Measurements from ENCODE around the gene TNFAIP3.

TNFAIP3 gene

DNA sequence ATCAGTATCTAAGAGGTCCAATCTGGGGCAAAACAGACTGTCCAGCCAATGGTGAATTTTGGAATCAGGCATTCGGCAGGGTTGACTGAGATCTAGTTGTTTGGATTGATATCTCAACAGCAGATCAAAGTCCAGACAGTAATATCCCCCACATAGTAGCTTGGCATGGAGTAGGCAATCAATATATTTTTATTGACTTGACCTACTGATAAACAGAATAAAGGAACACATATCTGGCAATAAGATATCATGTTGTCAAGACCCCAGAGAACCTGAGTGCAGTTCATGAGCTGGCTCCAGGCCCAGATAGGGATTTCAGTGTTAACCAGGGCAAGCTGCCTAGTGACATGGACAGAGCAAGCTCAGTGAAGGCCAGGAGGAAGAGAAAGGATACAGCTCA, 34.4 kb downstream of the TNFAIP3 start:
- no peak for DNase-seq (ENCODE audit: low read depth in 2 of 2)

- DNase-seq (ENCODE audit: low read depth in 2 of 2), result no peak
Observed at GRCh38 chr6:137902699-137903098, 35.6 kb downstream of the TNFAIP3 start.

- DNase-seq (ENCODE audit: low read depth in 2 of 2), result no peak
Observed at GRCh38 chr6:137903274-137903932, 36.3 kb downstream of the TNFAIP3 start.

DNA sequence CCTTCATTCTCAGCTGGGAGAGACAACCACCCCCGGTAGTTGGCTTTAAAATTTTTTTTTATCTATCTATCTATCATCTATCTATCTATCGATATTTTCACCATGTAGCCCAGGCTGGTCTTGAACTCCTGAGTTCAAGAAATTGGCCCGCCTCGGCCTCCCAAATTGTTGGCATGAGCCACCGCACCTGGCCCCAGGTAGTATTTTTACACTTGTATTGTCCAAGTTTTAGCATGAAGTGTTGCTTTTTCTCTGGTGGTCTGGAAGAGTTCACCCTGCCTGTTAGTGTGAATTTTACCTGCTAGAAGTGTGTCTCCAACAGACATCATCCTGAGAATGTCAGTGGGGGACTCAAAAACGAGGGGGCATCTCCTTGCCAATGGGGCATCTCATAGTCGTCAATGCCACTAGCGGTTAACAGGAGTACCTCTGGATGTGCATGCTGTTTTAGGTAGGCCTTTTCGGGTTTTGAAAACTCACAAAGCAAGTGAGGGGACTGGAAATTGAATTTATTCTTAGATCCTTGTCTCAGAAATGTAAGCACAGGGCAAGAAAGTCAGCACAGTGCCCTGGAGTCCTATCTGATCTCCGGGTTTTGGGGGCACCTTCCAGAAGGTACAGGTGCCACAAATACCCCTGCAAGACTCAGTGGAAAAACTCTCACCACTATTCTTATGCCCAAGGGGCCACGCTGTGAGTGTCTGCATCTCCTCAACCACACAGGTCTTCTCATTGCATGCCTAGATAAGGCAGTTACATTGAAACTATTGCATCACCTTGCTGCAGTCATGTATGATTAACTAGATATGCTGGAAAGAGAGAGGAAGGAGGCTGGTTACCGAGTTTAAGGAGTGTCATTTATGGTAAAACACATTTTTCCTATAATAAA, 37.1 kb downstream of the TNFAIP3 start:
- peak in 1 of 2 donors; percentile 40 for DNase-seq (ENCODE audit: low read depth in 2 of 2)

DNA sequence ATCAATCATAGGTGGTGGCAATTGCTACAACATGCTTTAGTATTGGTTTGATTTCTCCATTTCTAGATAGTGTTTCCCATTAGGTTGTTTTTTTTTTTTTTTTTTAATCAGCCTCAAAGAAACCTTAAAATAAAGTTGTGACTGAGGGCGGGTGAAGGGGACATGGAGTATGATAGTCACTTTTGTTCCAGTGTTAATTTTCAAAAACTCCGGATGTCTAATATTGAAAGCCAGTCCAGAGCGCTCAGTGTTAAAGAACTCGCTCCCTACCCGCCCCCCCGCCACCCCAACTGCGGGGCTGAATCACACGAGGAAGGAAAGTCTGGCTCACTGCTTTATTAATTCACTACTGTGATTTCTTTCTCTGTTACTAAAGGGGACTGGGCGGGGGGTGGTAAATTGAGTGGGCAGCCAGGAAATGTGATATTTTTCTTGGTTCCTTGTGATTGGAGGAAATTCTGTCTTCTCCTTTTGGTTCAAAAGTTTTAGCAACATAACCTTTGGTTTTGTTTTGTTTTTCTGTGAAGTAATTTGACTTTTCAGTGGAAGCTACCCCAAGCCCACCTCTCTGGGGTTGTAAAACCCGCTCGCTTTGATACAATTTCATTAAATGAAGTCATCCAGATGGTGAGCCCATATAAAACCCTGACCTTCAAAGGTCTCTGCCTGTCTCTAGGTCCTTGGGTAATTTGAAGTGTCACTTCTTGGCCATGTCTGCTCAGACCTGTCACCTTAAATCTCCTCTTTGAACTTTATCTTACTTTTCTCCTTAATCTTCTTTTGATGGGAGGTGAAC, 38.0 kb downstream of the TNFAIP3 start:
- peak; percentile 80 to 83 for DNase-seq (ENCODE audit: low read depth in 2 of 2)

DNA sequence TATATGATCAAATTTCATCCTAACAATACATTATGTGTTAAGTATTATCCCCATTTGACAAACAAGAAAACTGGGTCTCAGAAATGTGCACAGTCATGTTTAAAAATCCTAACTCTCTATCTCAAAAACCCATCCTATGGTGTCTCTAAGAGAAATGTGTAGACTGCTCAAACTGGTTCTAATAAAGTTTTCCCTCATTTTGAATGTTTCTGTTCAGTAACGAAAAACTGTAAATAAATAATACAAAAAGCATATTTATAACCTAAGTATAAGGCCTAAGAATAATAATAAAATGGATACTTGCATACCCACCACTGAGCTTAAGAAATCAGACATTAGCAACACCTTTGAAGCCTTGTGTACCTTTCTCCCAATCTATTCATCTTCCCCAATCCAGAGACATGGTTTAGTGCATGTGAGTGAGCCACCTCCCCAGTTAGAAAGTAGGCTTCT, 39.0 kb downstream of the TNFAIP3 start:
- no peak for DNase-seq (ENCODE audit: low read depth in 2 of 2)

DNA sequence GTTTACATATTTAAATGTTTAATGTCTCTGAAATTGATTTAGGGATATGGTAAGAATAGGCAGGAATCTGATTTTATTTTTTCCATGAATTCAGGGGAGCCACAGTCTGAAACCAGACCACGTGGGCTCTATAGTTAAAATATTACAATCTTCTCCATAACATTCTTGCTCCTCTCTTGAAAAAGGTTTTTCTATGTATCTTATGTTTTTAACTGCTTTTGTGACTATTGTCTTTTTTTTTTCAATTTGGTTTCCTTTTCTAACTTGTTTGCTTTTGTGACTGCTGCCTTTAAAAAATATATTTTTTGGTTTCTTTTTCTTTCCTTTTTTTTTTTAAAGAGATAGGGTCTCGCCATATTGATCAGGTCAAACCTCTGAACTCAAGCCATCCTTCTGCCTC, 40.1 kb downstream of the TNFAIP3 start:
- DNase-seq (ENCODE audit: low read depth in 2 of 2), result no peak

GRCh38 chr6:137909533-137909932, 42.5 kb downstream of the TNFAIP3 start:
- DNase-seq (ENCODE audit: low read depth in 2 of 2), result no peak

DNA sequence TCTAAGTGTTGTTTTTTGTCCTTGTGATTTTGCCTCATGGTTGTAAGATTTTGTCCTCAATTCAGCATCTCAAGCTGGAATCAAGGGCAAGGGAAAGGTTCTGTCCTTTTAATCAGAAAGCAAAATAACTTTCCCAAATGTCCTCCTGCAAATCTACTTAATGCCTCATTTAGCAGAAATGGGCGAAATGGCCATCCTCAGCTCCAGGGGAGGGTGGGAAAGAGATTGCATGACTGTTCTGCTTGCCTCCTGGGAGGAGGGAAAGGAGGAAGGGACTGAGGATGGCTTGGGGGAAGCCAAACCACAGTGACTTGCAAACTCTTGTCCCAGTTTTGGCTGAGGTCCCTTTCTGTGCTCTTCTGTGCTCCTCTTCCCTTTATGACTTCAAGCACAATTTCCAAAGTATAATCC, 43.4 kb downstream of the TNFAIP3 start:
- DNase-seq (ENCODE audit: low read depth in 2 of 2), result no peak

GRCh38 chr6:137910843-137911456, 43.9 kb downstream of the TNFAIP3 start:
- DNase-seq (ENCODE audit: low read depth in 2 of 2), result no peak

GRCh38 chr6:137911675-137912191, 44.7 kb downstream of the TNFAIP3 start:
- DNase-seq (ENCODE audit: low read depth in 2 of 2), result no peak

DNA sequence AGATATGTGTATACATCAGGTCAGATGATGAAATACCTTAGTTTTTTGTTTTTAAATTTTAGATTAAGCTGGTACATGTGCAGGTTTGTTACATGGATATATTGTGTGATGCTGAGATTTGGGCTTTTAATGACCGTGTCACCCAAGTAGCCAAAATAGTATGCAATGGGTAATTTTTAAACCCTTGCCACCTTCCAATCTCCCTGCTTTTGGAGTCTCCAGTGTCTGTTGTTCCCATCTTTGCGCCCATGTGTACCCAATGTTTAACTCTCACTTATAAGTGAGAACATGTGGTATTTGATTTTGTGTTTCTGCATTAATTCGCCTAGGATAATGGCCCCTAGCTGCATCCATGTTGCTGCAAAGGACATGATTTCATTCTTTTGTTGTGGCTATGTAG, 45.8 kb downstream of the TNFAIP3 start:
- no peak for DNase-seq (ENCODE audit: low read depth in 2 of 2)

DNA sequence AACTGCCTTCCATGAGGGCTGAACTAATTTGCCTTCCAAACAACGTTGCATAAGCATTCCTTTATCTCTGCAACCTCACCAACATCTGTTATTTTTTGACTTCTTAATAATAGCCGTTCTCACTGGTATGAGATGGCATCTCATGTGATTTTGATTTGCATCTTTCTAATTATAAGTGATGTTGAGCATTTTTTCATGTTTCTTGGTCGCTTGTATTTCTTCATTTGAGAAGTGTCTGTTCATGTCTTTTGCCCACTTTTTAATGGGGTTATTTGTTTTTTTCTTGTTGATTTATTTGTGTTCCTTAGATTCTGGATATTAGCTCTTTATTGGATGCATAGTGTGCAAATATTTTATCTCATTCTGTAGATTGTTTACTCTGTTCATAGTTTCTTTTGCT, 46.4 kb downstream of the TNFAIP3 start:
- DNase-seq (ENCODE audit: low read depth in 2 of 2), result no peak

DNA sequence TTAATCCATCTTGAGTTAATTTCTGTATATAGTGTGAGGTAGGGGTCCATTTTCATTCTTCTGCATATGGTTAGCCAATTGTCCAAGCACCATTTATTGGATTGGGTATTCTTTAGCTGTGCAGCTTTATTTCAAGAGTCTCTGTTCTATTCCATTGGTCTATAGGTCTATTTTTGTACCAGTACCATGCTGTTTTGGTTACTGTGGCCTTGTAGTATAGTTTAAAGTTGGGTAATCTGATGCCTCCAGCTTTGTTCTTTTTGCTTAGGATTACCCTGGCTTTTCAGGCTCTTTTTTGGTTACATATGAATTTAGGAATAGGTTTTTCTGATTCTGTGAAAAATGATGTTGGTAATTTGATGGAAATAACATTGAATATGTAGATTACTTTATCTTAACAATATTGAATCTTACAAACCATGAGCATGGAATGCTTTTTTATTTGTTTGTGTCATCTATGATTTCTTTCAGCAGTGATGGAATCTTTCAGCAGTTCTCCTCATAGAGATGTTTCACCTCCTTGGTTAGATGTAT, 47.0 kb downstream of the TNFAIP3 start:
- DNase-seq (ENCODE audit: low read depth in 2 of 2), result no peak

DNA sequence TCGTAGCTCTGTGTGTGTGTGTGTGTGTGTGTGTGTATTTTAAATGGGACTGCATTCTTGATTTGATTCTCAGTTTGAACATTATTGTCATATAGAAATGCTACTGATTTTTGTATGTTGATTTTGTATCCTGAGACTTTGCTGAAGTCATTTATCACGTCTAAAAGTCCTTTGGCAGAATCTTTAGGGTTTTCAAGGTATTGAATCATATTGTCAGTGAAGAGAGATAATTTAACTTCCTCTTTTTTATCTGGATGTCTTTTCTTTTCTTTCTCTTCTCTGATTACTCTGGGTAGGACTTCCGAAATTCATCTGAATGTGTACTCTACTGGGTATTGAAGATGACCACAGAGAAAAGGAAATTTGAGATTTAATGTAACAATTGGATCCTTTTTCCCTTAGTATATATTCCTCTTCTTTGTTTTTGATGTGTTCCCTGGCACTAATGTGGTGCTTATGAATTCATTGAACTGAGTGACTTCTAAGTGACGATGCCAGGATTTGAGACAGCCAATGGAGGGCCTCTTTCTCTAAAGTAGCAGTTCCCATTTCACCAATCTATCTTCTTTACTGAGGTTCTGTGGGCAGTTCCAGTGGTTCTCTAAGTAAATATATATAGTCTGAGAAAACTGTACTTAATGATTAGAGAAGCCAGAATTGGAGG, 47.6 kb downstream of the TNFAIP3 start:
- no peak for DNase-seq (ENCODE audit: low read depth in 2 of 2)

GRCh38 chr6:137915790-137916189, 48.7 kb downstream of the TNFAIP3 start:
- no peak for DNase-seq (ENCODE audit: low read depth in 2 of 2)

GRCh38 chr6:137917551-137918325, 50.7 kb downstream of the TNFAIP3 start:
- DNase-seq (ENCODE audit: low read depth in 2 of 2), result no peak

DNA sequence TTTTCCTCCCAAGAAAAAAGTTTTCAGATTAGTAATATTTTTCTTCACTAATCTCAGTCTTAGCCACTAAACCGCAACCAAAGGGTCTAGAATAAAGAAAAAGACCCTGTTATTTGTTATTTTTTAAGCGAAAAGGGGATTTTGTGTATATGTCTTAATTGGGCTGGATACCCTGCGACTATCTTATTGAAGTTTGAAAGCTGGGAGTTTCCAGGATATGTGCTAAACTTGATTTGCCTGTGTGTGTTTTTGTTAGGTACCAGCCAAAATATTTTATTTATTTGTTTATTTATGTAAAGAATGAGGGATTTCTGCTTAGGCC, 52.4 kb downstream of the TNFAIP3 start:
- no peak for DNase-seq (ENCODE audit: low read depth in 2 of 2)

GRCh38 chr6:137919837-137920730, 53.0 kb downstream of the TNFAIP3 start:
- no peak for DNase-seq (ENCODE audit: low read depth in 2 of 2)
